Neural cell (in vitro differentiated cells): ENCODE measurements around the gene MGST1. TPM values are rescaled to one million over a fixed set of nuclear protein-coding genes. Genes with fewer than 3 reads are reported as not detected.

ENCODE experiments used
- H2AFZ ChIP-seq: fragments of 200-600, 300-800 bp; sonication (generic), shearing (Covaris generic); 2 replicates; pipeline ENCODE4 v1.6.0; 2014; ENCODE audit warnings: low read depth, mild to moderate bottlenecking, antibody characterized with exemption, low read length, moderate library complexity
- H3F3A ChIP-seq: fragments of 200-600 bp; shearing (Covaris generic); 2 replicates; pipeline ENCODE4 v1.6.1; 2016; ENCODE audit warnings: mild to moderate bottlenecking, moderate library complexity, mixed read lengths, antibody characterized with exemption, low read length; ENCODE audit not compliant: insufficient read depth, poor library complexity, severe bottlenecking
- H3K27ac ChIP-seq: fragments of 200-600, 300-800 bp; sonication (generic), shearing (Covaris generic); 2 replicates; pipeline ENCODE4 v1.5.1; 2014; ENCODE audit warnings: mild to moderate bottlenecking, low read length, moderate library complexity
- H3K27me3 ChIP-seq: fragments of 300-800, 200-600 bp; sonication (generic), shearing (Covaris generic); 2 replicates; pipeline ENCODE4 v1.6.0; 2014; ENCODE audit warnings: mild to moderate bottlenecking, low read depth, low read length, moderate library complexity; ENCODE audit not compliant: insufficient read depth
- H3K36me3 ChIP-seq: fragments of 300-800, 200-600 bp; sonication (generic), shearing (Covaris generic); 2 replicates; pipeline ENCODE4 v1.5.1; 2014; ENCODE audit warnings: mild to moderate bottlenecking, antibody characterized with exemption, low read length, moderate library complexity; ENCODE audit not compliant: insufficient read depth
- H3K4me2 ChIP-seq: fragments of 300-800, 200-600 bp; sonication (generic), shearing (Covaris generic); 2 replicates; pipeline ENCODE4 v1.6.0; 2014; ENCODE audit warnings: mild to moderate bottlenecking, low read length
- H3K4me3 ChIP-seq: fragments of 300-800, 200-600 bp; sonication (generic), shearing (Covaris generic); 2 replicates; pipeline ENCODE4 v1.5.1; 2014; ENCODE audit warnings: mild to moderate bottlenecking, low read length, moderate library complexity
- H3K79me2 ChIP-seq: fragments of 200-600 bp; shearing (Covaris generic); replicated peaks from 2 replicates; pipeline ENCODE4 v1.6.0; 2014; ENCODE audit warnings: mild to moderate bottlenecking, low read length, moderate library complexity; ENCODE audit not compliant: insufficient read depth
- H3K9ac ChIP-seq: fragments of 300-800, 200-600 bp; sonication (generic), shearing (Covaris generic); 2 replicates; pipeline ENCODE4 v1.6.1; 2016; ENCODE audit warnings: mild to moderate bottlenecking, low read length, mixed read lengths
- H3K9me2 ChIP-seq: fragments of 200-600 bp; shearing (Covaris generic); 2 replicates; pipeline ENCODE4 v1.6.1; 2016; ENCODE audit warnings: mild to moderate bottlenecking, low read length, mixed read lengths; ENCODE audit not compliant: insufficient read depth
- H3K9me3 ChIP-seq: fragments of 200-600, 300-800 bp; sonication (generic), shearing (Covaris generic); 2 replicates; pipeline ENCODE4 v1.6.1; 2016; ENCODE audit warnings: mild to moderate bottlenecking, mixed run types, low read length, moderate library complexity, mixed read lengths
- H4K20me1 ChIP-seq: fragments of 200-600 bp; shearing (Covaris generic); 2 replicates; pipeline ENCODE4 v1.6.1; 2016; ENCODE audit warnings: mild to moderate bottlenecking, mixed run types; ENCODE audit not compliant: insufficient read depth
- CTCF ChIP-seq: fragments of 450-650 bp; IDR thresholded peaks from 2 replicates; pipeline ENCODE4 v1.5.1; 2014; ENCODE audit warnings: antibody characterized with exemption, mild to moderate bottlenecking, moderate library complexity; ENCODE audit not compliant: poor library complexity, severe bottlenecking
- EP300 ChIP-seq: fragments of 450-650 bp; conservative IDR thresholded peaks from 2 replicates; pipeline ENCODE4 v1.6.1; 2014; ENCODE audit warnings: antibody characterized with exemption, mild to moderate bottlenecking, moderate library complexity; ENCODE audit not compliant: poor library complexity, severe bottlenecking
- EZH2 ChIP-seq: fragments of 200-600, 300-800 bp; shearing (Covaris generic), sonication (generic); IDR thresholded peaks from 2 replicates; pipeline ENCODE4 v1.6.1; 2014; ENCODE audit warnings: antibody characterized with exemption, low read length, borderline replicate concordance, mild to moderate bottlenecking; ENCODE audit not compliant: insufficient read depth, poor library complexity, severe bottlenecking
- MXI1 ChIP-seq: fragments of 450-650 bp; conservative IDR thresholded peaks from 2 replicates; pipeline ENCODE4 v1.6.1; 2014; ENCODE audit warnings: antibody characterized with exemption, mild to moderate bottlenecking; ENCODE audit not compliant: poor library complexity, severe bottlenecking
- POLR2AphosphoS5 ChIP-seq: IDR thresholded peaks from 2 replicates; pipeline ENCODE4 v1.6.1; 2012
- RAD21 ChIP-seq: fragments of 450-650 bp; conservative IDR thresholded peaks from 2 replicates; pipeline ENCODE4 v1.6.1; 2014; ENCODE audit warnings: antibody characterized with exemption, mild to moderate bottlenecking, moderate library complexity
- REST ChIP-seq: IDR thresholded peaks from 2 replicates; pipeline ENCODE4 v1.6.1; 2012; ENCODE audit warnings: borderline replicate concordance
- SMC3 ChIP-seq: fragments of 450-650 bp; conservative IDR thresholded peaks from 2 replicates; pipeline ENCODE4 v1.6.1; 2014; ENCODE audit warnings: antibody characterized with exemption, mild to moderate bottlenecking, moderate library complexity; ENCODE audit not compliant: poor library complexity
- TAF1 ChIP-seq: IDR thresholded peaks from 2 replicates; pipeline ENCODE4 v1.6.1; 2012; ENCODE audit warnings: low read depth
- polyA minus RNA-seq: library from RNA; depleted of rRNA, polyadenylated mRNA; stranded (reverse); fragments of >200 nt; gene quantifications from 2 replicates; pipeline ENCODE4 v1.2.3, GENCODE V29; 2014
- polyA plus RNA-seq: library from polyadenylated mRNA; depleted of rRNA; stranded (reverse); fragments of >200 nt; gene quantifications from 2 replicates; pipeline ENCODE4 v1.2.3, GENCODE V29; 2014

The MGST1 gene
- polyA plus RNA-seq (3.7 TPM in 1 of 2 replicates, not detected in the other), polyA minus RNA-seq (not detected in 2 replicates)

GRCh38 chr12:16347391-16348298 is at the start of gene MGST1:
Gene MGST1, plus strand, starts transcription at chr12:16347645. Its CDS starts 6,608 bp downstream, at chr12:16354253.
- Histone ChIP-seq H2AFZ (no peak within 1 kb of the TSS), H4K20me1 (no peaks in the 10 kb centered on the region), H3K9ac (no peak within 1 kb of the TSS), H3K9me2 (no peaks in the 10 kb centered on the region), H3K27me3 (peaks cover 24% of the 10 kb centered on the region), H3K4me2 (no peak within 1 kb of the TSS), H3K4me3 (peak within 1 kb of the TSS; percentile 60), H3F3A (no peaks in the 10 kb centered on the region), H3K9me3 (no peaks in the 10 kb centered on the region), H3K79me2 (no peaks in the 10 kb centered on the region), H3K27ac (no peak within 1 kb of the TSS), H3K36me3 (no peaks in the 10 kb centered on the region)
- TF ChIP-seq MXI1 (no peak), EP300 (no peak), REST (no peak), CTCF (no peak), EZH2 (no peak), SMC3 (no peak), POLR2AphosphoS5 (no peak), RAD21 (no peak), TAF1 (no peak)

GRCh38 chr12:16299403-16299802 is 48.0 kb upstream of the MGST1 start:
- no peaks in the 10 kb centered on the region for H3K79me2 ChIP-seq
- H3F3A ChIP-seq, result no peaks in the 10 kb centered on the region
- no peaks in the 10 kb centered on the region for H3K27me3 ChIP-seq
- H3K4me2 ChIP-seq, result no peak overlapping the region
- H3K9me3 ChIP-seq, result no peaks in the 10 kb centered on the region
- TF ChIP-seq SMC3 (no peak), MXI1 (no peak), CTCF (no peak), RAD21 (no peak), POLR2AphosphoS5 (no peak), TAF1 (no peak), EP300 (no peak)
- H4K20me1 ChIP-seq, result no peaks in the 10 kb centered on the region
- no peak overlapping the region for H2AFZ ChIP-seq
- no peaks in the 10 kb centered on the region for H3K36me3 ChIP-seq
- H3K27ac ChIP-seq, result no peak overlapping the region
- H3K9me2 ChIP-seq, result no peaks in the 10 kb centered on the region
- H3K4me3 ChIP-seq, result no peak overlapping the region
- H3K9ac ChIP-seq, result no peak overlapping the region
